Mononuclear cell (primary cell): ENCODE results near the gene PCGF2. TPM values are rescaled to one million over a fixed set of nuclear protein-coding genes. Genes with fewer than 3 reads are reported as not detected.
"Not testable (repeated sequence)": the region's sequence is repeated elsewhere in the genome, so short reads cannot be mapped to it uniquely, and the experiment has no call there.

Experiments used
- H3K27me3 ChIP-seq: 2 replicates; pipeline ENCODE4 v1.6.0; 2011; ENCODE audit warnings: low read length, control low read depth; ENCODE audit not compliant: insufficient read depth
- H3K4me1 ChIP-seq: 2 replicates; pipeline ENCODE4 v1.5.1; 2011; ENCODE audit warnings: mild to moderate bottlenecking, low read length, control low read depth; ENCODE audit not compliant: insufficient read depth
- H3K4me3 ChIP-seq: 2 replicates; pipeline ENCODE4 v1.5.1; 2011; ENCODE audit warnings: mild to moderate bottlenecking, low read length, moderate library complexity
- H3K9me3 ChIP-seq: 2 replicates; pipeline ENCODE4 v1.5.1; 2011; ENCODE audit warnings: low read depth, mild to moderate bottlenecking, control low read depth, low read length
- total RNA-seq: library from RNA; depleted of rRNA; stranded (reverse); fragments of >200 nt; gene quantifications from one replicate; pipeline ENCODE4 v1.2.3, GENCODE V29; 2012

Gene PCGF2
- not detected for total RNA-seq

DNA sequence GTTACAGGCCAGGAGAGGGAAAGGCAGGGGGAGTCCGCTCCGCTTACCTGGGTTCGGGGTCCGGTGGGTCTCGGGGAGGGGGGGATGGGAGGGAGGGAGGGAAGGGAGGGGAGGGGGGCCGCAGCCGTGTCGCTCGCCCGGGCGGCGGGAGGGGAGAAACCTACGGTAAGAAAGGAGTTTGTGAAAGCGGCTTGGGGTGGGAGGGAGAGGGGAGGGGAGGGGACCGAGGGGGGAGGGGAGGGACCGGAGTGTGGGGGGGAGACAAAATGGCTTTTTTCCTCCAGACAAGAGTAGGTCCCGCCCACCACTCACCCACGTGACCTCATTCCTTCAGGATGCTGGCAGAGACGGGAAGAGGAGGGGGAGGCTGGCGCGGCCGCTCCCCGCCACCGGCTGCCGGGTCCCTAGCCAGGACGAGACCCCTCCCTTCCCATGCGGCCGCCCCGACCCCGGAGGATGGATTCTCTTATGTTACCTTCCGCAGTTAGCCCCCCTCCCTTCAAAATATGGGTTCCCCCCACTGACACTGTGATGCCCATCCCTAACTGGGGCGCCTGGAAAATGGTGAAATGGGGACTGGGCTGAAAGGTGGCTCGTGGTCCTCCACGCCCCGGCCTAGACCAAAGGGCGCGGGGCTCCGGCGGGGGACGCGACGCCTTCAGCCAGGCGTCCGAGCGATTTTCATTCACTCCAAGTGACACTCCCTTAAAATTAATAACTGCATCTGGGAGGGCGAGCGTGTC is at the start of gene PCGF2:
Gene PCGF2, minus strand, starts transcription at position 188 of the 743 bp plus-strand sequence. CDS start 7,934 bp downstream, outside the sequence.
- H3K4me1 ChIP-seq = peaks cover 57% of the 10 kb centered on the region
- no peaks in the 10 kb centered on the region for H3K9me3 ChIP-seq
- peaks cover 50% of the 10 kb centered on the region for H3K27me3 ChIP-seq
- H3K4me3 ChIP-seq = peak within 1 kb of the TSS; percentile 18

DNA sequence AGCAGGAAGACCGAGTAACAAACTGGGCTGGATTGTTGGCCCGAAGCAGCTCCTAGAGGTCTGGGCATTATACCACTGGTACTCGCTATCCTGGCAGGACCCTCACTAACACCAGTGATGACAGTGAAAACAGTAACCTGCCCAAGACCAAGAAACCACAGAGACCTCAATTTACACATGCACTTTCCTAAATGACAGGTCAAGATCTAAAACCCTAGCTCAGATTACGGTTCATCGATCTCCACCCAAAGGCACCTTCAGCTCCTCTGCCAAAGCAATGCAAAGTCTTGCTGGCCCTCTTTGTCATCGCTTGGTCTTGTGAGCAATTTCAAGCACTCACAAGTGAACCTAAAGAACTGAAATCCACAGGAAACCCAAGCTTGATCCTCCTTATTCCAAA is 49.7 kb upstream of the PCGF2 start:
- Histone ChIP-seq H3K4me1 (peaks cover 27% of the 10 kb centered on the region), H3K4me3 (no peak overlapping the region), H3K9me3 (no peaks in the 10 kb centered on the region), H3K27me3 (no peaks in the 10 kb centered on the region)

DNA sequence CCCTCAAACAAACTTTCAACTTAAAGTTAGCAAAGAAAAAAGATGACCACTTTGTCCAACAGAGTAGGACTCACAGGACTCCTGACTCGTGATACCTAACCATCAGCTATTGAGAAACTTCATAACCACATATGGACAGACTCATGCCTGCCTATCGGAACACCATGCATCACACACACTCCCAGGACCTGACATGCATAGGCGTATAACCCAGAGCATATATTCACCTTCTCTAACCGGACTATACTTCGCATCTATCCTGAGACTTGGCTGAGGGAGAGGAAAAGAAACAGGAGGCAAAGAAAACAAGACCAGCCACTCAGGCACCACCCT is 49.0 kb upstream of the PCGF2 start:
- Histone ChIP-seq H3K27me3 (no peaks in the 10 kb centered on the region), H3K9me3 (no peaks in the 10 kb centered on the region), H3K4me3 (no peak overlapping the region), H3K4me1 (peaks cover 27% of the 10 kb centered on the region)

DNA sequence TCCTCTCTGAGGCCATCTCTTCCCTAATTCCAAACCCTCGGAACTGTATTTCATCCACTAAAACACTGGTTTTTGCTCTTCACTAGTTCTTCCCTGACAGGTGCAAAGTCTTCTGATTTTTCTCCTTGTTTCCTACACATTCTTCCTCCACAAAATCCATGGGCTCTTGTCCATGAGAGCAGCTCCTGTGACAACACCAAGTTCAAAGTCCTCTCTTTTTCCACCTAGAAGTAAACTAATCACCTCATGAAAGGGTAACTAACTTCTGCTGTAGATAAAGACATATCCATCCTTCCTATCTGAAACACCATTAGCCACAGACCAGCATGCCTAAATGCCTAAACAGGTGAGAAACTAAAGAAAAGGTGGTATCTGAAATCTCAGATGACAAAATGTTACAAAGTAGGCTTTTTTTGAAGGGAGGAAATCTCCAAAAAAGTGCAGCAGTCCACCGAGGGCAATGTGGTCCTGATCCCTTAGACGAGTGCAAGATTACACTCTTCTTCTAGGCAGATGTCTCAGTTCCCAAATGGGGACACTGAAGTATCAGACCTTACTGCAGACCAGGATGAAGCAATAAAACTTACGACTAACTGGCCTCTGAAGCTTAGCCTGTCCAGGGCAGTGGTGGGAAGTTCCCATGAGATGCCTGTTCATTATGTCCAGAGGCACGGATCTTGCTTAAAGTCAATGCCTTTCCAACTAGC is 48.5 kb upstream of the PCGF2 start:
- no peaks in the 10 kb centered on the region for H3K9me3 ChIP-seq
- no peak overlapping the region for H3K4me3 ChIP-seq
- no peaks in the 10 kb centered on the region for H3K27me3 ChIP-seq
- H3K4me1 ChIP-seq = peaks cover 27% of the 10 kb centered on the region

DNA sequence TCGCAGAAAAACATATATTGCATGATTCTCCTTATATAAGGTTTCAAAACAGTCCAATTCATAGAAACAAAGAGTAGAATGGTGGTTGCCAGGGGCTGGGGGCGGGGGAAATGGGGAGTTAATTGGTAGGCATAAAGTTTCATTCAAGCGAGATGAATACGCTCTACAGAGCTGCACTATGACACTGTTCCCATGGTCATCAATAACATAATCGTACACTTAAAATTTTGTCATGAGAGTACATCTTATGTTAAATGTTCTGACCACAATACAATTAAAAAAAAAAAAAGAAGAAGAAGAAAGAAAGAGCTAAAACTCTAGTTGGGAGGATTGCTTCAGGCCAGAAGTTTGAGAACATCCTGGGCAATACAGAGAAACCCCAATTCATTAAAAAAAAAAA is 46.1 kb upstream of the PCGF2 start:
- Histone ChIP-seq H3K4me3 (no peak overlapping the region), H3K9me3 (no peaks in the 10 kb centered on the region), H3K27me3 (no peaks in the 10 kb centered on the region), H3K4me1 (peaks cover 27% of the 10 kb centered on the region)

DNA sequence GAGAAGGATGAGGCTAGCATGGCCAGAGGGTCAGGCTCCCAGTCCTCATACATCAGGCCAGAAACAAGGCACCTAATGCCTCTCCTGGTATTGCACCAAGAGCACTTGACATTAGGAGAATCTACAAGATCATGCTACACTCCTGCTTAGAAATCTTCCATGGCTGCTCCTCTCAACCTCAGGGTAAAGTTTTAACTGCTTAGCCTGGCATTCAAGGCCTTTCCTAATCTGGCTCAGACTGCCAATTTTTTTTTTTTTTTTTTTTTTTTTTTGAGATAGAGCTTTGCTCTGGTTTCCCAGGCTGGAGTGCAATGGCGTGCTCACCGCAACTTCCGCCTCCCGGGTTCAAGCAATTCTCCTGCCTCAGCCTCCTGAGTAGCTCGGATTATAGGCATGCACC is 43.0 kb upstream of the PCGF2 start:
- Histone ChIP-seq H3K9me3 (no peaks in the 10 kb centered on the region), H3K4me1 (peaks cover under 1% of the 10 kb centered on the region), H3K4me3 (no peak overlapping the region), H3K27me3 (no peaks in the 10 kb centered on the region)

DNA sequence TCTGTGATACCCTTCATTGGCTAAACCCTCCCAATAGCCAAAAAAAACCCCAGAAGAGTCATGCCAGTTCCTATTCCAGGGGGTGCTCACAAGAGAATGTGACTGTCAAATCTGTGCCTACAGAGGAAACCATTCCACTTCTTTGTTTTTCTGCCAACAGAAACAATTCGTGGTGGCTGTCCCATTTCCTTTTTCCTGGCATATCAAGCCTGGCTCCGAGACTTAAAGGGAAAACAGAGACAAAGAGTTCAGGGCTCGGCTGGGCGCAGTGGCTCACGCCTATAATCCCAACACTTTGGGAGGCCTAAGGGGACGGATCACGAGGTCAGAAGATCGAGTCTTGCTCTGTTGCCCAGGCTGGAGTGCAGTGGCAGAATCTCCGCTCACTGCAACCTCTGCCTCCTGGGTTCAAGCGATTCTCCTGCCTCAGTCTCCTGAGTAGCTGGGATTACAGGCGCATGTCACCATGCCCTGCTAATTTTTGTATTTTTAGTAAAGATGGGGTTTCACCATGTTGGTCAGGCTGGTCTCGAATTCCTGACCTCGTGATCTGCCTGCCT is 42.1 kb upstream of the PCGF2 start:
- not testable (repeated sequence) for H3K4me3 ChIP-seq, H3K4me1 ChIP-seq, H3K9me3 ChIP-seq, H3K27me3 ChIP-seq

DNA sequence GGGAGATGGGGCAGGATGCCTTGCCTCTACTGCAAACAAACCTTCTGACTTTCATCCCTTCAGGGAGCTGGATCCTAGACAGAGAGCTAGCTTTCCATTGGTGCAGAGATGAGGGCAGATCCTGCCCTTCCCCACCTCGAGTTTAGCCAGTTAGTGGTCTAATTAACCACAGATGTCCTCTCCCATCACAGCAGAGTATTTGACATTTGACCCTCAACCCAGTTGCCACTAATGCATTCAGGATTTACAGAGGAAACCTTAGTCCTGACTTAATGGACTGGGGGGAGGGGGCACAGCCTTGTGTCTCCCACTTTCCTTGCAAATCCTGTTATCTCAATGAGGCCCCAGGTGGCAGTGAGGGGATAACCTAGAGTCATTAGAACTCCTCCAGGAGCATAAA is 41.0 kb upstream of the PCGF2 start:
- no peaks in the 10 kb centered on the region for H3K4me1 ChIP-seq
- H3K4me3 ChIP-seq = no peak overlapping the region
- no peaks in the 10 kb centered on the region for H3K9me3 ChIP-seq
- no peaks in the 10 kb centered on the region for H3K27me3 ChIP-seq

DNA sequence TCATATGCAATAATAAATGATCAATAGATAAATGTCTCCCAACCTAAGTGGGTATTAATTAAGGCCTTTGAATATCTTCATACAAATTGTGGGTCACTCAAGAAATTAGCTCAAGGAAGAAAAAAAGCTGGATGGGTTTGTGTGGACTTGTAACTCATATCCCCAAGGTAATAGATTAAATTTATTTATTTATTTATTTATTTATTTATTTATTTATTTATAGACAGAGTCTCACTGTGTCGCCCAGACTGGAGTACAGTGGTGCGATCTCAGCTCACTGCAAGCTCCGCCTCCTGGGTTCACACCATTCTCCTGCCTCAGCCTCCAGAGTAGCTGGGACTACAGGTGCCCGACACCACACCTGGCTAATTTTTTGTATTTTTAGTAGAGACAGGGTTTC is 39.9 kb upstream of the PCGF2 start:
- H3K4me3 ChIP-seq, H3K9me3 ChIP-seq, H3K4me1 ChIP-seq, H3K27me3 ChIP-seq: not testable (repeated sequence)

DNA sequence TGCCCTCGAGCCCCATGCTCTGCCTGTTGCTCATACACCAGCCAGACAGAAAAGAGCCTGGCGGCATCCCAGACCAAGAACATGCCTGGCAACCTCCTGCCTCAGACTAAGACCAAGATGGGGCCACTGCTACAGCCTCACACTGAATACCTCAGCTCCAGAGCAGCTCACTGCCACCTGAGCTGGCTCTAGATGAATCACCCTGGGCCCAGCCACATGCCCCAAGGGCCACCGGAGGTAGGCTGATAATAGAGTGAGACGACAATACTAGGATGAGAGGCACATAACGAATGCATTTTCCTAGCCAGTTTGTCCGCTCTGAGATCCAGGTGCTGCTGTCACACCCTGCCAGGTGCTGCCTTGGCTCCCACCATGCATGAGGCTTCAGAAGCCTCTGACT is 38.2 kb upstream of the PCGF2 start:
- Histone ChIP-seq H3K4me1 (no peaks in the 10 kb centered on the region), H3K4me3 (no peak overlapping the region), H3K27me3 (no peaks in the 10 kb centered on the region), H3K9me3 (no peaks in the 10 kb centered on the region)

DNA sequence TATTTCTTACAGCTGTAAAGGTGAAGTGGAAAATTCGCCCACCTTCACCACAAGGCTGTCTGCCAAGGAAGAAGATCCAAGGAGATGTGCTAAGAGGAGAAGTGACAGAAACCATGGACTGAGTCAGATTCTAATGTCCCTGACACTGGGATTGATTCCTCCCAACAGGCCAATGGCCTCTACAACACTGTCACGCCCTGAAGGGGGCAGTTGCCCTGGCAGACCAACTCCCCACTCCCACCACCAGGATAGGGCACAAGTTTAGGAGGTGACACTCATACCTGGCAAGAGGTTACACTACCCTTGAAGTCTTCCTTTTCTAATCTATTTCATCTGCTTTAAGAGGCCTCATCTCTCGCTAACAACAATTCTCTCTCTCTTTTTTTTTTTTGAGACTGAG is 35.1 kb upstream of the PCGF2 start:
- Histone ChIP-seq H3K4me1 (no peaks in the 10 kb centered on the region), H3K9me3 (no peaks in the 10 kb centered on the region), H3K4me3 (no peak overlapping the region), H3K27me3 (no peaks in the 10 kb centered on the region)

DNA sequence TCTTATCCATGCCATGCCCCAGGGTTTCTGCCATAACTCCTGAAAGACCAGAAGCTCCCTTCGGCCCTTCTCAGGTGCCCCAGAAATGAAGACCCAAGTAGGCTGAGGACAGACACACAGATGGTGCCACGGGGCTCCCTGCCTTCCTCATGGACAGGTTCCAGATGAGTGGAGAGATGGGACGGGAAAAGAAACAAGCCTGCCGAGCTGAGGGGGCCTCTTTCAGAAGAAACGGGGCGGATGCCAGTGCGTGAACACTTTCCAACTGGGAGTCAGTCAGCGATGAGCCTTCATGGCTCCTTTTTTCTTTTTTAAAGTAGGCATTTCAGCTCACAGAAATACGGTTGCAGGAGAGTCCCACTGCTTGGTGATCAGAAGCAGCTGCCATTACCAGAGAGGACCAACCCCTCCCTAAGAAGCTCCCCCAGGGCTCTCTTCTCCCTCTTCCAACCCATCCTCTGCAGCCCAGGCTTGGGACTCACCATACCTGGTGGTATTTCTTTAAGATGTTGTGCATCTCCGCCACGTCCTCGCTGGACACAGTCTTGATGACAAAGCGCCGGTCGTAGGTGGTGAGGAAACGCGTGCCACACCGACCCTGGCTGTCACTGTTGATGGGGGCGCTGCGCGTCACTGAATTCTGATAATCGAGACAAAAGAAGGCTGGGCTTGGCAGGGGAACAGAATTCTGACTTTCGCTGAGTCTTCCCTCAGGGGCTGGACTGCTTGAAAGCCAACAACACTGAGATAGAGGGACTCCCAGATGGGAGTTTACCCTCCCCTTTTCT is 32.0 kb upstream of the PCGF2 start:
- no peaks in the 10 kb centered on the region for H3K9me3 ChIP-seq

DNA sequence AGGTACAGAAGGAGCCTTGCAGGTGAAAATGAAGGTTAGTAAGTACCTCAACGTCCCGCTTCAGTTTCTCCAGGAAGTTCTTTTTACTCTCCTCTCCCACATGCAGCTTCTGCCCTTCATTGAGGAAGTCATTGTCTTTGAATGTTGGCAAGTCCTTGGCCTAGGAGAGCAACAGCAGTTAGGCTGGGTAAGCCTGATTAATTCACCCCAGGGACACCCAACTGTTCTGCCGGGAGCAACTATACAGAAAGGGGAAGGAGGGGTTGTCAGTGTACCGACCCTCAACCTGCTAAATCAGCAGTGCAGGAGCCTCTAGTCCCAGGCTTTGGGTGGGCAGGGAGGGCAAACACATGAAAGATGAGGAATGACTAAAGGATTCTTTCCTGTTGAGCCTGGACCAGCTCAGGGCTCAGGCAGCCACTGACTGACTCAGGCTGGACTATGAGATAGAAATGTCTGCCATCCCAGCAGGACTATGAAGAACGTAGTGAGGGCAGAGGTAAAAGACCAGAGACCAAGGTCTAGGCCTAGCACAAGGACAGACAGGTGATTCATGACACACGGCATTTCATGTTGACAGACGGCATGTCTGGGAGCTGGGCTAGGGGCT is 29.6 kb upstream of the PCGF2 start:
- Histone ChIP-seq H3K9me3 (no peaks in the 10 kb centered on the region), H3K4me1 (no peaks in the 10 kb centered on the region), H3K27me3 (no peaks in the 10 kb centered on the region), H3K4me3 (no peak overlapping the region)

More for the DNA sequence above, 32.0 kb upstream of the PCGF2 start:
- Histone ChIP-seq H3K4me1 (no peaks in the 10 kb centered on the region), H3K27me3 (no peaks in the 10 kb centered on the region), H3K4me3 (no peak overlapping the region)

DNA sequence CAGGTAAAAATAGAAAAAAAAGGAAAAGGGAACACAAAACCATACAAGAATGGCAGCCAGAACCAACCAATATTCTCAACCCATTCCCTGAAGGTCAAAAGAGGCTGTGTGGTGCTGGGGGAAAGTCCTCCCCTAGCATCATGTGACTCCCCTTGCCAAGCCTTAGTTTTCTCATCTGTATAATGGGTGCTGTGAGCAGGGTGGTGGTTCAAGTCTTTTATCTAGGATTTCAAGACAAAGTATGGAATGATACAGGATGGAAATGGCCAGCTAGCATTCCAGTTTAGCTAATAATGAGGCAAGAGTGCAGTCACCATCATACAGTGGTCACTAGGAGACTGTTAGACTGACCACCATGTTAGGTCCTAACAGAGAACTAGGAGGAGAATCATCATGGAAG is 25.1 kb upstream of the PCGF2 start:
- H3K4me3 ChIP-seq = no peak overlapping the region
- H3K27me3 ChIP-seq = no peaks in the 10 kb centered on the region
- no peaks in the 10 kb centered on the region for H3K9me3 ChIP-seq
- no peaks in the 10 kb centered on the region for H3K4me1 ChIP-seq

DNA sequence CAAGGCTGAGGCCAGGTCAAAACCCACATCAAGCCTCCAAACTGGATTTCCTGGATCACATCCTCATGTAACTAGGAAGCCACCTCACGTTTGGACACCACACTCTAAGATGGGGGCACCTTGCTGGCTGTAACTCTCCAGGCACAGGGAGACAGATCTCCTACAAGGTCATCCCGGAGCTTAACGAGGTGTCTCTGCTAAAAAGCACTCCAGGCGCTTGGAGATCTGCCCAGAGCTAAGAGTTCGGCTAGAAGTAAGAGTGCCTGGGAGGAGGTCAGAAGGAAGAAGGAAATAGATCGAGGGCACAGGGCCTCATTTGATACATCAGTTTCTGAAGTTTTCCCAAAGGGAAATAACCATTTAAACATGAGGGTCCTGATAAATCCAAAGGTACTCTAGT is 20.3 kb upstream of the PCGF2 start:
- no peak overlapping the region for H3K4me3 ChIP-seq

More for the DNA sequence above, 20.3 kb upstream of the PCGF2 start:
- H3K27me3 ChIP-seq = no peaks in the 10 kb centered on the region
- H3K9me3 ChIP-seq = no peaks in the 10 kb centered on the region
- no peaks in the 10 kb centered on the region for H3K4me1 ChIP-seq
